Sigmoid colon (tissue), 7 donors: ENCODE results near the gene EVC. TPM values are rescaled to one million over a fixed set of nuclear protein-coding genes. Genes with fewer than 3 reads are reported as not detected.

Experiments used
- DNase-seq: peaks from one replicate; pipeline ENCODE4 v3.0.0-alpha.2; 2019
- H3K27ac ChIP-seq, 4 donors: fragments of 200-600 bp; sonication (generic); one replicate each; pipeline ENCODE4 v1.5.1; 2016 to 2019; ENCODE audit warnings: mild to moderate bottlenecking in 1 of 4
- H3K27me3 ChIP-seq, 3 donors: fragments of 200-600 bp; sonication (generic); one replicate each; pipeline ENCODE4 v1.5.1; 2019; ENCODE audit warnings: mild to moderate bottlenecking in 1 of 3
- H3K36me3 ChIP-seq, 4 donors: fragments of 200-600 bp; sonication (generic); one replicate each; pipeline ENCODE4 v1.5.1; 2016 to 2019
- H3K4me1 ChIP-seq, 4 donors: fragments of 200-600 bp; sonication (generic); one replicate each; pipeline ENCODE4 v1.5.1; 2017 to 2019
- H3K4me3 ChIP-seq, 4 donors: fragments of 200-600 bp; sonication (generic); one replicate each; pipeline ENCODE4 v1.5.1; 2017 to 2019; ENCODE audit warnings: mild to moderate bottlenecking in 2 of 4, moderate library complexity in 1 of 4
- H3K9me3 ChIP-seq, 4 donors: fragments of 200-600 bp in 3 of 4; sonication (generic) in 3 of 4; one replicate each; pipeline versions ENCODE4 v1.5.1 to v1.6.1; 2013 to 2019
- CTCF ChIP-seq, 4 experiments: fragments of 450-650 bp in 3 of 4; fragments of 200-600 bp in 1 of 4; IDR thresholded peaks; one replicate each; pipeline ENCODE4 v1.5.1; 2016 to 2019; ENCODE audit warnings: antibody characterized with exemption in 4 of 4, mild to moderate bottlenecking in 3 of 4, moderate library complexity in 2 of 4
- EP300 ChIP-seq, 4 donors: sonication (generic); formaldehyde crosslinking; IDR thresholded peaks; one replicate each; pipeline ENCODE4 v1.6.1; 2017; ENCODE audit warnings: antibody characterized with exemption in 4 of 4
- POLR2A ChIP-seq, 2 donors: fragments of 450-650 bp; IDR thresholded peaks; one replicate each; pipeline ENCODE4 v1.6.1; 2016; ENCODE audit warnings: antibody characterized with exemption in 2 of 2, mild to moderate bottlenecking in 2 of 2, moderate library complexity in 2 of 2
- POLR2AphosphoS5 ChIP-seq, 4 donors: sonication (generic); formaldehyde crosslinking; IDR thresholded peaks; one replicate each; pipeline ENCODE4 v1.6.1; 2017; ENCODE audit warnings: antibody characterized with exemption in 4 of 4
- WGBS, 2 donors: extraction: QIAGEN DNeasy Blood & Tissue Kit; methylation state at CpG; one replicate each; pipeline ENCODE4 v1.1.7; 2013; 5-methylcytosine and 5-hydroxymethylcytosine counted together
- intact Hi-C: fragments of 100-400 bp; cut with DNase I; formaldehyde crosslinking; loops from one replicate; pipeline ENCODE4 v1.15.1; 2023
- polyA plus RNA-seq, 3 donors: library from polyadenylated mRNA; stranded (reverse); fragments of 200-250 nt; gene quantifications; one replicate each; pipeline ENCODE4 v1.2.3, GENCODE V29; 2013
- total RNA-seq, 4 donors: library from RNA; depleted of rRNA; stranded (reverse); fragments of >200 nt; gene quantifications; one replicate each; pipeline ENCODE4 v1.1.0, GENCODE V29; 2016
- donor health status: healthy with polysubstance abuse.
- donor health status: Bipolar disorder and iron deficiency.
- donor health status: healthy.

Gene EVC
- total and polyA plus RNA-seq, 7 donors = 0.46 to 35.2 (median 15.6) TPM

- no peak overlapping the region for H3K27ac ChIP-seq
- H3K36me3 ChIP-seq = peaks cover 0 to 12% (median 7%) of the 10 kb centered on the region in 4 donors
- DNase-seq = peak; percentile 19
- H3K9me3 ChIP-seq = peaks cover 0 to 2% (median 0%) of the 10 kb centered on the region in 4 donors
- H3K4me3 ChIP-seq = no peak overlapping the region
- no peaks in the 10 kb centered on the region for H3K27me3 ChIP-seq
- intact Hi-C loops = no loop called here
- TF ChIP-seq EP300 (IDR thresholded peaks at IDR 0.05) (no peak), POLR2A (IDR thresholded peaks at IDR 0.05) (no peak), POLR2AphosphoS5 (IDR thresholded peaks at IDR 0.05) (no peak), CTCF (IDR thresholded peaks at IDR 0.05) (no peak)
- H3K4me1 ChIP-seq = no peaks in the 10 kb centered on the region
- 87 to 92% methylated on average over 2 of the region's 2 CpGs for WGBS, 2 donors
Measured at GRCh38 chr4:5773271-5773555, 62.2 kb downstream of the EVC start.

GRCh38 chr4:5774416-5775036 is 63.5 kb downstream of the EVC start:
- peak; percentile 4 for DNase-seq
- H3K27ac ChIP-seq = no peak overlapping the region
- H3K36me3 ChIP-seq = peaks cover 0 to 12% (median 7%) of the 10 kb centered on the region in 4 donors
- H3K27me3 ChIP-seq = no peaks in the 10 kb centered on the region
- H3K4me3 ChIP-seq = no peak overlapping the region
- TF ChIP-seq CTCF (IDR thresholded peaks at IDR 0.05) = no peak
- WGBS, 2 donors = 70 to 74% methylated on average over 2 of the region's 2 CpGs
- peaks cover 0 to 2% (median 0%) of the 10 kb centered on the region in 4 donors for H3K9me3 ChIP-seq
- intact Hi-C loops = no loop called here
- H3K4me1 ChIP-seq = no peaks in the 10 kb centered on the region

GRCh38 chr4:5776510-5776909 is 65.5 kb downstream of the EVC start:
- 94 to 99% methylated on average over 1 of the region's 1 CpG for WGBS, 2 donors
- H3K4me3 ChIP-seq = no peak overlapping the region
- H3K9me3 ChIP-seq = peaks cover 0 to 2% (median 0%) of the 10 kb centered on the region in 4 donors
- no peaks in the 10 kb centered on the region for H3K27me3 ChIP-seq
- intact Hi-C loops = no loop called here
- H3K27ac ChIP-seq = no peak overlapping the region
- no peaks in the 10 kb centered on the region for H3K4me1 ChIP-seq
- no peak for DNase-seq
- TF ChIP-seq CTCF (IDR thresholded peaks at IDR 0.05) = no peak
- TF ChIP-seq POLR2AphosphoS5 (IDR thresholded peaks at IDR 0.05) = no peak
- TF ChIP-seq POLR2A (IDR thresholded peaks at IDR 0.05) = no peak
- no peak for TF ChIP-seq EP300 (IDR thresholded peaks at IDR 0.05)
- peaks cover 0 to 12% (median 9%) of the 10 kb centered on the region in 4 donors for H3K36me3 ChIP-seq

GRCh38 chr4:5780831-5781480 is 70.0 kb downstream of the EVC start:
- peak; percentile 37 for DNase-seq
- H3K27ac ChIP-seq = no peak overlapping the region
- H3K4me3 ChIP-seq = no peak overlapping the region
- intact Hi-C loops = no loop called here
- 87 to 88% methylated on average over 9 of the region's 9 CpGs for WGBS, 2 donors
- H3K36me3 ChIP-seq = peaks cover 4 to 25% (median 8%) of the 10 kb centered on the region in 4 donors
- no peaks in the 10 kb centered on the region for H3K27me3 ChIP-seq
- TF ChIP-seq POLR2AphosphoS5 (IDR thresholded peaks at IDR 0.05) (no peak), CTCF (IDR thresholded peaks at IDR 0.05) (no peak), POLR2A (IDR thresholded peaks at IDR 0.05) (no peak), EP300 (IDR thresholded peaks at IDR 0.05) (no peak)
- H3K9me3 ChIP-seq = peaks cover 0 to 2% (median 0%) of the 10 kb centered on the region in 4 donors
- no peaks in the 10 kb centered on the region for H3K4me1 ChIP-seq
